GM20000 (cell line): Measurements from ENCODE around the gene ZNF440.
"Not testable (repeated sequence)": the region's sequence is repeated elsewhere in the genome, so short reads cannot be mapped to it uniquely, and the experiment has no call there.

Experiments used
- DNase-seq: peaks from one replicate; pipeline ENCODE4 v3.0.0; 2012; ENCODE audit warnings: low spot score
- TF ChIP-seq, protein P1 (sequence below): IDR thresholded peaks from 2 replicates; pipeline ENCODE4 v1.5.1; 2012; ENCODE audit warnings: mild to moderate bottlenecking, control low read depth; ENCODE audit errors: extremely low read depth, missing control alignments

ZNF440 gene

DNA sequence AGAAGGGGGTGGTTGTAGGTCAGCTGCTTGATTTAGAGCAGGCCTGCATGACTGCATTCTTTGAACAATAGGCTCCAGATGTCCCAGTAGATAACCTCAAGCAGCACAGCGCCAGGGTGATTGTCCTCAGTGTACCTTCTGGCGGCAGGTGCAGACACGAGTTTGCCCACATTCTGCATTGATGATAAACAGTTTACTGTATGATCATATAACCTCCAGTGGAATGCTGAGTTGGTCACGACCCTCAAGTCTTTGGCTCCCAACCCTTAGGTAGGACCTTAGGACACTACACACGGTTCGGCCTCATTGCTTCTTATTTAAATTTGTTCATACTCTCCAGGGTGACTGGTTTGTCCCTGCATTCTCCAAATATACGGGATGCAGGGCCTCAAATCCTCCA, 46.6 kb downstream of the ZNF440 start:
- TF ChIP-seq, protein P1, sequence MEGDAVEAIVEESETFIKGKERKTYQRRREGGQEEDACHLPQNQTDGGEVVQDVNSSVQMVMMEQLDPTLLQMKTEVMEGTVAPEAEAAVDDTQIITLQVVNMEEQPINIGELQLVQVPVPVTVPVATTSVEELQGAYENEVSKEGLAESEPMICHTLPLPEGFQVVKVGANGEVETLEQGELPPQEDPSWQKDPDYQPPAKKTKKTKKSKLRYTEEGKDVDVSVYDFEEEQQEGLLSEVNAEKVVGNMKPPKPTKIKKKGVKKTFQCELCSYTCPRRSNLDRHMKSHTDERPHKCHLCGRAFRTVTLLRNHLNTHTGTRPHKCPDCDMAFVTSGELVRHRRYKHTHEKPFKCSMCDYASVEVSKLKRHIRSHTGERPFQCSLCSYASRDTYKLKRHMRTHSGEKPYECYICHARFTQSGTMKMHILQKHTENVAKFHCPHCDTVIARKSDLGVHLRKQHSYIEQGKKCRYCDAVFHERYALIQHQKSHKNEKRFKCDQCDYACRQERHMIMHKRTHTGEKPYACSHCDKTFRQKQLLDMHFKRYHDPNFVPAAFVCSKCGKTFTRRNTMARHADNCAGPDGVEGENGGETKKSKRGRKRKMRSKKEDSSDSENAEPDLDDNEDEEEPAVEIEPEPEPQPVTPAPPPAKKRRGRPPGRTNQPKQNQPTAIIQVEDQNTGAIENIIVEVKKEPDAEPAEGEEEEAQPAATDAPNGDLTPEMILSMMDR, result no peak
- DNase-seq, result no peak

- TF ChIP-seq, protein P1, result no peak
- no peak for DNase-seq
Observed at GRCh38 chr19:11861301-11861700, 47.2 kb downstream of the ZNF440 start.

DNA sequence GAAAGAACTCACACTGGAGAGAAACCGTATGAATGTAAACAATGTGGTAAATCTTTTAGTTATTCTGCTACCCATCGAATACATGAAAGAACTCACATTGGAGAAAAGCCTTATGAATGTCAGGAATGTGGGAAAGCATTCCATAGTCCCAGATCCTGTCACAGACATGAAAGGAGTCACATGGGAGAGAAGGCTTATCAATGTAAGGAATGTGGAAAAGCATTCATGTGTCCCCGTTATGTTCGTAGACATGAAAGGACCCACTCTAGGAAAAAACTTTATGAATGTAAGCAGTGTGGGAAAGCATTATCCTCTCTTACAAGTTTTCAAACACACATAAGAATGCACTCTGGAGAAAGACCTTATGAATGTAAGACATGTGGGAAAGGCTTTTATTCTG, 53.7 kb downstream of the ZNF440 start:
- not testable (repeated sequence) for DNase-seq

DNA sequence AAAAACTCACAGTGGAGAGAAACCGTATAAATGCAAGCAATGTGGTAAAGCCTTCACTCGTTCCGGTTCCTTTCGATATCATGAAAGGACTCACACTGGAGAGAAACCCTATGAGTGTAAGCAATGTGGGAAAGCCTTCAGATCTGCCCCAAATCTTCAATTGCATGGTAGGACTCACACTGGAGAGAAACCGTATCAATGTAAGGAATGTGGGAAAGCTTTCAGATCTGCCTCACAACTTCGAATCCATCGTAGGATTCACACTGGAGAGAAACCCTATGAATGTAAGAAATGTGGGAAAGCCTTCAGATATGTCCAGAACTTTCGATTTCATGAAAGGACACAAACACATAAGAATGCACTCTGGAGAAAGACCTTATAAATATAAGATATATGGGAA, 54.1 kb downstream of the ZNF440 start:
- DNase-seq, result no peak
- TF ChIP-seq, protein P1, result no peak

DNA sequence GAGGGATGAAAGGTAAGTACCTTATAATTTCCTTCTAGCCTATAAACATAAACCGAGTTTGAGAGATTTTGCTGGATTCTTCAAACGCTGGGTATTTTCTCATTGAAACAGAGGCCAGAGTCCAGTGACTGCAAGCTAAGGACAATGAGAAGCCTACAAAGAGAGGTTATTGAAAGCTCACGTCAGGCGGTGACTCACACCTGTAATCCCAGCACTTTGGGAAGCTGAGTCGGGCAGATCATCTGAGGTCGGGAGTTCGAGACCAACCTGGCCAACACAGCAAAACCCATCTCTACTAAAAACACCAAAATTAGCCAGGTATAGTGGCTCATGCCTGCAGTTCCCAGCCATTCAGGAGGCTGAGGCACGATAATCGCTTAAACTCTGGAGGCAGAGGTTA, 58.6 kb downstream of the ZNF440 start:
- TF ChIP-seq, protein P1, result no peak
- no peak for DNase-seq

GRCh38 chr19:11873762-11874161, 59.7 kb downstream of the ZNF440 start:
- no peak for DNase-seq
- TF ChIP-seq, protein P1, result no peak

DNA sequence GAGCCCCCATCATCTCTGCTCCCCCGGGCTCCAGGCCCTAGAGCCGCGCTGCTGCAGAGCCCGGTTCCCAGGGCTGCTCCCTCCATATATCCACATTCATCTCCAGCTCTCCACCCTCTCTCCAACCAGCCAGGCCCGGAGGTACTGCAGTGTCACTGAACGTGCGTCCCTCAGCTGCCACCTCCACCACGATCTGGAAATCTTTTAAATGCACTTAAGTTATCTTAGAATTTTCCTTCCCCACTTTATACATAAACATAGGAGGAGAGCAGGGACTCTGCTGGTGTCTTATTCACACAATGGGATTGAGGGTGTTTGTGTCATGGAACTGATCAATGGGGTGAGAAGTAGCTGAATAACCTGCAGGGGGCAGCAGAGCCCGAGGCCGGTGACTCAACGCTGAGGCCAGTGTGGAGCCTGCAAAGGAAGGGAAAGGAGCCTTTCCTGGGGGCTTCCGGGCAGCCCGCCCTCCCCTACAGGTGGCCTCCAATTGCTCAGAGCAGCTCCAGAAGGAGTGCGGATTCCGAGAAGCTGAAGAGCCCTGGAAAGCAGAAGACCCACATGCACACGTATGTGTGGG, 65.7 kb downstream of the ZNF440 start:
- not testable (repeated sequence) for DNase-seq

- TF ChIP-seq, protein P1, result no peak
- no peak for DNase-seq
Observed at GRCh38 chr19:11880598-11880997, 66.5 kb downstream of the ZNF440 start.
